Activated naive CD4-positive, alpha-beta T cell treated with anti-CD3 and anti-CD28 coated beads, Interleukin-2, amount 50 U/mL, for 72 hours (primary cell): ENCODE data around the gene TAS2R60. TPM values are rescaled to one million over a fixed set of nuclear protein-coding genes. Genes with fewer than 3 reads are reported as not detected.
A peak's percentile ranks its signal among the peaks of the same experiment; 100 is the strongest.
"Not testable (repeated sequence)": the region's sequence is repeated elsewhere in the genome, so short reads cannot be mapped to it uniquely, and the experiment has no call there.

ENCODE experiments used
- ATAC-seq, 2 donors: fragments of 150-1000 bp; cut with Tn5 transposase; 2 replicates each; pipeline ENCODE4 v1.10.0; 2021; ENCODE audit warnings: mild to moderate bottlenecking in 2 of 2, moderate library complexity in 2 of 2
- DNase-seq, 2 donors: peaks; one replicate each; pipeline ENCODE4 v3.0.0; 2021 to 2022; ENCODE audit warnings: low spot score in 2 of 2
- H3K27ac Mint-ChIP-seq, 2 donors: one replicate each; pipeline ENCODE4 v1.8.0; 2022; ENCODE audit warnings: mild to moderate bottlenecking in 2 of 2, mixed read lengths in 2 of 2
- H3K36me3 Mint-ChIP-seq, 2 donors: one replicate each; pipeline ENCODE4 v1.8.0; 2022; ENCODE audit warnings: mixed read lengths in 2 of 2
- H3K9me3 Mint-ChIP-seq, 2 donors: one replicate each; pipeline ENCODE4 v1.8.0; 2022; ENCODE audit warnings: mixed read lengths in 2 of 2
- total RNA-seq, 2 donors: library from RNA; stranded (reverse); gene quantifications; one replicate each; pipeline ENCODE4 v1.2.3, GENCODE V29; 2022

The TAS2R60 gene
- total RNA-seq, 2 donors from 2014 or later = not detected

DNA sequence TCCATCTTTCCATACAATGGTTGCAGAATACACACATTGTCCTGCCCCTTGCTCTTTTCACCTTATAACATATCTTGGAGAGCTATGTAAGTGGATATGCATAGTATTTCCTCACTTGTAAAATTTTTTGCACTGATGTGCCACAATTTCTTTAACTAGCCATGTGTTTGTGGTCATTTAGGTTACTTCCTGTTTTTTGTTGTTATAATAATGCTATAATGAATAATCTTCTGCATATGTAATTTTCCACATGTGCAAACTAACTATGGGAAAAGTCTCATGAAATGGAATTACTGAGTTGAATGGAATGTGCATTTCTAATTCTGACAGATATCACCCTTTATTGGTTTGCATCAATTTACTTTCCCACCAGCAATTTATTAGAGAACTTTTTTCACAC, 37.2 kb downstream of the TAS2R60 start:
- H3K36me3 Mint-ChIP-seq = no peaks in the 10 kb centered on the region
- H3K9me3 Mint-ChIP-seq = no peaks in the 10 kb centered on the region
- no peak for DNase-seq
- ATAC-seq = no peak
- H3K27ac Mint-ChIP-seq = no peak overlapping the region

DNA sequence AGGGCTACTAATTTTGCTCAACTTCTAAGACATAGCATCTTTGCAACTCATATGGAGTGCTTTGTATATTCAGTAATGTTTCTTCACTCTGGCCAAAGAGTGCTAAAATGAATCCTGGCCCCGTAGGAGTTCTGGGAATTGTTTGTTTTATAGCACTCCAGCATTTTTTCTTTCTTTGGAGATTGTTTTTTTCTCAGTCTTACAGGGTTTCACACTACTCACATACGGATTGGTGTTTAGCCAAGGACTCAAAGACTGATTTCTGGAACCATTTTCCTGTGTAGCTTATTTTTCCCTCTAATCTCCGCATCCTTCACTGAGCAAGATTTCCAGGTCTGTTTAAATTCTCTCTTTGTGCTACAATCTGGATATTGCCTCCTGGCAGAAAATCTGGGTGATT, 40.9 kb downstream of the TAS2R60 start:
- no peak overlapping the region for H3K27ac Mint-ChIP-seq
- no peak for ATAC-seq
- DNase-seq = no peak
- H3K9me3 Mint-ChIP-seq = no peaks in the 10 kb centered on the region
- H3K36me3 Mint-ChIP-seq = no peaks in the 10 kb centered on the region

DNA sequence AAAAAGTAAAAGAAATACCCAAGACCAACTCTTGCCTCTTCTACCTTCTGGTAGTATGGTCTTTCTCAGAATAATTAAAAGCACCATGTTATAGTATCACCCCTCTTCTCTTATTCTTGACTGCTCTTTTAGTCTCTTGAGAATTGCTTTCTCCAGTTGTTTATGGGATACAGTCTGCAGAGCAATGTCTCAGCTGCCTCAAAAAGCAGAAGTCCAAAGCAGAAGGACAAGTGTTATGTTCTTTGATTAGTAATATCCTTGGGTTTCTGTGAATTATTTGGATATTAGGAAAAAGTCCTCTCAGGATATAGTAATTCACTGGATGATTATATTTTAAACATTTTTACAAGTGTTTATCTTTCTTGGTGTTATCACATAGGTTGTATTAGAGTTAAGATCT, 41.8 kb downstream of the TAS2R60 start:
- no peak overlapping the region for H3K27ac Mint-ChIP-seq
- DNase-seq (no peak), ATAC-seq (no peak)
- no peaks in the 10 kb centered on the region for H3K9me3 Mint-ChIP-seq
- no peaks in the 10 kb centered on the region for H3K36me3 Mint-ChIP-seq

DNA sequence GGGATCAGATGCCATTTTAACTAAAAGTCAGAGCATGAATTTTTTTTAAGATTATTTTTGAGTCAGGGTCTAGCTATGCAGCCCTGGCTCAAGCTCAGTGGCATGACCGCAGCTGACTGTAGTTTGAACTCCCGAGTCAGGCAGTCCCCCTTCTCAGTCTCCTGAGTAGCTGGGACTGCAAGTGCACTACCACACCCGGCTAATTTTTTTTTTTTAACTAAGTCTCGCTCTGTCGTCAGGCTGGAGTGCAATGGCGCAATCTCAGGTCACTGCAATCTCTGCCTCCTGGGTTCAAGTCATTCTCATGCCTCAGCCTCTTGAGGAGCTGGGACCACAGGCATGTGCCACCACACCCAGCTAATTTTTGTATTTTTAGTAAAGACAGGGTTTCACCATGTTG, 42.2 kb downstream of the TAS2R60 start:
- Mint-ChIP-seq H3K27ac (no peak overlapping the region), H3K9me3 (no peaks in the 10 kb centered on the region), H3K36me3 (no peaks in the 10 kb centered on the region)
- DNase-seq = no peak
- no peak for ATAC-seq

DNA sequence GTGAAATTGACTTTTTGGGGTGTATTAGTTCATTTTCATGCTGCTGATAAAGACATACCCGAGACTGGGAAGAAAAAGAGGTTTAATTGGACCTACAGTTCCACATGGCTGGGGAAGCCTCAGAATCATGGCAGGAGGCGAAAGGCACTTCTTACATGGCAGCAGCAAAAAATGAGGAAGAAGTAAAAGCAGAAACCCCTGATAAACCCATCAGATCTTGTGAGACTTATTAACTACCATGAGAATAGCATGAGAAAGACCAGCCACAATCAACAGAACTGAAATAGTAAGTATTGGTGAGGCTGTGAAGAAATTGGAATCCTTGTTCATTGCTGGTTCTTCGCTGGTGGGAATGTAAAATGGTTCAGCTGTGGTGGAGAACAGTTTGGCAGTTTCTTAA, 43.0 kb downstream of the TAS2R60 start:
- not testable (repeated sequence) for H3K9me3 Mint-ChIP-seq, H3K27ac Mint-ChIP-seq, DNase-seq, ATAC-seq, H3K36me3 Mint-ChIP-seq

DNA sequence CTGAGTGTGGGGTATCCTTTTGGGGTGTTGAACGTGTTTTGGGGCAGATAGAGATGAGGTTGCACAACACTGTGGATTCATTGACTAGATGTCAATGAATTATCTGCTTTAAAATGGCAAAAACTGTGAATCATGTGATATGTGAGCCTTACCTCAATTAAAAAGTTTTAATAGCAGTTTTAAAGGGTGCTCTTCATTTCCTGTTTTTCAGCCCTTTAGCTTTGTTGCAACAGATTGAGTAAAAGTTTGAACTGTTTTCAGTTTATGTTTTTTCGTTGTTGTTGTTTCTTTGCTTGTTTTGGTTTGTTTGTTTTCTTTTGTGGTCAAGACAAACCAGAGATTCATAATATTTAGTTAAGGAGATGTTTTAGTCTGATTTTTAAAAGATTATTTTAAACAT, 43.8 kb downstream of the TAS2R60 start:
- no peak for DNase-seq
- no peak for ATAC-seq
- Mint-ChIP-seq H3K27ac (no peak overlapping the region), H3K36me3 (no peaks in the 10 kb centered on the region), H3K9me3 (no peaks in the 10 kb centered on the region)

DNA sequence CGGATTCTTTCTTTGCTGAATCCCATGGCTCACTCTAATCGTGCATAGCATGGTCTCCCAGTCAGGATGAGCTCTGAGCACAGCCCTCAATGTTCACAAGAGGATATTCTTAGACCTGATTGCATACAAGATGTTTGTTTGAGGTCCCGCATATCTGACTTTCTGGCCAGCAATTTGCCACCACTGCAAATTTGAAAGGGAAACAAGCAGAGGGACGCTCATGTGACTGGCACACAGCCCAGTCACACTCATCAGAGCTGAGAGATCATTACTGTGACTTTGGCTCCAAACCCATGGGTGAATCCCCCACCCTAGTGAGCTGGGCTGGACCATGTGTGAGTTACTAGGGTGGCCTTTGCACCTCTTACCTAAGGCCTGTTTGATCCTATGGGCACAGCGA, 44.3 kb downstream of the TAS2R60 start:
- Mint-ChIP-seq H3K36me3 (no peaks in the 10 kb centered on the region), H3K27ac (no peak overlapping the region), H3K9me3 (no peaks in the 10 kb centered on the region)
- DNase-seq (no peak), ATAC-seq (no peak)

DNA sequence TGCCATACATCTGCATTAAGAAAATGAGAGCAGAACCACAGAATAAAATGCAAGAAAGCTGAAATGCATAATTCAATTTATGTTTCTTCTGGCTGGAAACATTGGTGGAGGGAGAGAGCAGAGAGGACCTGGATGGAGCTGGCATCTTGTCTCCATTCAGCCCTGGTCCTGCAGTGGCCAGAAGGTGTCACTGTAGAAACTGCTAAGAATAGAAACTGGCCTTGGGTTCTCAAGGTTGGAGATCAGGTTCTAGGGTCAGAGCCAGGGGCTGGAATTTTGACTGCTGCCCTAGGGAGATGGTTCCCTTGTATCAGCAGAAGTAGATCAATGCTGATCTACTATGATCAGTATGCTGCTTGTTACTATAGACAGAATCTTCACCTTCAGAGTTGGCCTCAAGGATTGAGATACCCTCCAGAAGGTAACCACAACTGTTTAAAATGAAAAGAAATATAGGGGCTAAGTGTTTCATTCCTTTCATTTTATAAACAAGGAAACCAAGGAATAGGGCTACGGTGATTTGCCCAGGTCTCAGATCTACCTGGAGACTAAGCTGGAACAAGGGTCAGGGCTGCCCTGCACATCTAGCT, 47.6 kb downstream of the TAS2R60 start:
- ATAC-seq (peak in 1 of 2 donors; percentile 63), DNase-seq (no peak)
- peak overlapping the region in 1 of 2 donors; percentile 27 for H3K27ac Mint-ChIP-seq
- peaks cover 0 to 2% of the 10 kb centered on the region in 2 donors for H3K36me3 Mint-ChIP-seq
- no peaks in the 10 kb centered on the region for H3K9me3 Mint-ChIP-seq

DNA sequence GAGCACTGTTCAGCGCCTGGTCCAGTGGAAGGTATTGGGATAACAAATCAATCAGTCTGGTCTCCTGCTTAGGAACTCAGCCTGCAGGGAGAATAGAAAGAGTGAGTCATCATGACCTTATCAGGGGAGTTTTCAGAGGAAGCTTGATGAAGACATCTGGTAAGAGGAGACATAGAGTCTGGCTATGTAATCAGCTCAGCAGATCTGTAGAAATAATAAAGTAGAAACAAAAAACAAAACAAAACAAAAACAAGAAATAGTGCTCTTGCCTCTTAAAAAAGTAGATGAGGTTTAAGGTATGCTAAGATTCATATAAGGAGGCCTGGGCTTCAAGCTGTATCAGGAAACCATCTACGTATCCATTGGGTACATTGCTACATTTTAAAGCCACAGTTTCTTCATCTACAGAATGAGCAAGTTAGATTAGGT, 48.8 kb downstream of the TAS2R60 start:
- no peaks in the 10 kb centered on the region for H3K9me3 Mint-ChIP-seq
- no peak for DNase-seq
- H3K36me3 Mint-ChIP-seq = peaks cover 0 to 8% of the 10 kb centered on the region in 2 donors
- ATAC-seq = peak; percentile 67 to 76
- peak overlapping the region in 1 of 2 donors; percentile 27 for H3K27ac Mint-ChIP-seq

DNA sequence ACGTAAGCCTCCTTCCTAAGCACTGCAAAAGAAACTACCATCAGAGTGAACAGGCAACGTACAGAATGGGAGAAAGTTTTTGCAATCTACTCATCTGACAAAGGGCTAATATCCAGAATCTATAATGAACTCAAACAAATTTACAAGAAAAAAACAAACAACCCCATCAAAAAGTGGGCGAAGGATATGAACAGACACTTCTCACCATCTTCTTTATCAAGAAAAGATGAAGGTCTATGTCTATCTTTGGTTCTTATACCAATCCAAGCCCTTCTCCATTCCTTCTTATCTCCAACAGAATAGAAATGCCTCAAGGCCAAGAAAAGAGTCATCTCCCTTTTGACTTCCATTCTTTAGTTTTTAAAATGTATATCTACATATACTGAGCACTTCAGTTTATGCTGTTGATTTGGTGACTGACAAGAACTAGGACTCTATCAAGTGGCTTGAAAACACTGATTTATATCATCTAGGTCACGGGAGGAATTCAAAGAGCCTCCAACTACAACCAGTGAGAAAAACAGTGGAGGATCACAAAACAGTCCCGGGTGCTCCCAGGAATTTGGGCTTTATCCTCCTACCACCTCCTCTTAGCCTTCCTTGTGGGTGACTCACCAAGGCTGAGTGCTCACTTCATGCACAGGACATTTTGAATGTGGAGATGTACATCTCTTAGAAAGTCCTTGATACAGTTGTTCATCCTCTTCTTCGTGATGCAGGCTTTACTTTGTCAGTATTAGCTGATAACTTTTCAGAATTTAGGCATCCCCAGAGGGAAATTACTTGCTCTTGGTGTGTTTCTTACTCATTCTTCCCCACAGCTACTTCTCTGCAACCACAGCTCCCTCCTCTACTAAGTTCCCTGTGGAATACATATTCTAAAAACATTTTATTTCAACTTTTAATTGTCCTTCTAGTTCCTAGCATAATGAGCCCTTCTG, 49.8 kb downstream of the TAS2R60 start:
- Mint-ChIP-seq H3K9me3 (no peaks in the 10 kb centered on the region), H3K27ac (peak overlapping the region; percentile 19 to 27), H3K36me3 (peaks cover 0 to 8% of the 10 kb centered on the region in 2 donors)
- ATAC-seq = peak in 1 of 2 donors; percentile 15
- DNase-seq = no peak

DNA sequence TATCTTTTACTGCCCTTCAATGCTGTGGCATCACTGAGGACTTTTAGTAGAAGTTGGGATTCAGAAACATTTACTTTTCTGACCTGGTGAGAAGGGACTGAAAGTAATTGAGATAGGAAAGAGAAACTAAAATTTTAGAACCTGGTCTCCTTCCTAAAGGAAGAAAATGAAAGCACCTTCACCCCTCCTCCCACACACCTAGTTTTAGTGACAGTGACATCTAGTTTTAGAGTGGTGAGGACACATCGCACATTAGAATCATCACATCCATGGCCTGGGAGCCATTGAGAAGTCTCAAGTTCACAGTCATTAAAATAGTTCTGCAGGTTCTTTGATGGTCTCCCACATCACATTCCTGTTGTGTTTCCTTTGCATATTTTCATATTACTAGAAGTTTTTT, 50.5 kb downstream of the TAS2R60 start:
- H3K27ac Mint-ChIP-seq = peak overlapping the region in 1 of 2 donors; percentile 27
- H3K9me3 Mint-ChIP-seq = no peaks in the 10 kb centered on the region
- DNase-seq (no peak), ATAC-seq (peak in 1 of 2 donors; percentile 65)
- H3K36me3 Mint-ChIP-seq = peaks cover 0 to 8% of the 10 kb centered on the region in 2 donors

Other genes with a start within 250 kb of the TAS2R60 start
- not detected for gene TAS2R40, start 221.4 kb upstream of the TAS2R60 start, total RNA-seq
- 100 to 1,000 TPM; 140 to 238 TPM for gene GSTK1, start 180.0 kb upstream of the TAS2R60 start, total RNA-seq
- 1 to 10 TPM; 1.3 to 1.6 TPM for gene TMEM139, start 158.5 kb upstream of the TAS2R60 start, total RNA-seq
- 100 to 1,000 TPM in 1 of 2 donors, 10 to 100 TPM in 1; 82.0 to 118 TPM for gene CASP2, start 155.1 kb upstream of the TAS2R60 start, total RNA-seq
- under 1 TPM; 0.12 to 0.16 TPM for gene CLCN1, start 127.3 kb upstream of the TAS2R60 start, total RNA-seq
- 1 to 10 TPM in 1 of 2 donors, under 1 TPM in 1; 0.77 to 2.1 TPM for gene FAM131B, start 80.7 kb upstream of the TAS2R60 start, total RNA-seq
- gene ZYX, start 62.1 kb upstream of the TAS2R60 start, total RNA-seq = 100 to 1,000 TPM in 1 of 2 donors, 10 to 100 TPM in 1; 75.9 to 146 TPM
- 1 to 10 TPM; 1.8 to 2.4 TPM for gene EPHA1, start 34.6 kb upstream of the TAS2R60 start, total RNA-seq
- not detected for gene TAS2R41, start 34.4 kb downstream of the TAS2R60 start, total RNA-seq
- 1 to 10 TPM in 1 of 2 donors, not detected in 1; 2.1 TPM for gene CTAGE15, start 128.3 kb downstream of the TAS2R60 start, total RNA-seq
- gene TCAF2, start 177.5 kb downstream of the TAS2R60 start, total RNA-seq = 10 to 100 TPM in 1 of 2 donors, 1 to 10 TPM in 1; 9.8 to 73.2 TPM